Stomach (tissue), 9 donors: ENCODE measurements around the gene CSMD2. TPM values are rescaled to one million over a fixed set of nuclear protein-coding genes. Genes with fewer than 3 reads are reported as not detected.
A peak's percentile ranks its signal among the peaks of the same experiment; 100 is the strongest.

ENCODE experiments used
- DNase-seq, 2 donors: peaks; one replicate each; pipeline versions ENCODE4 v3.0.0 to v3.0.0-alpha.2; 2013 to 2019
- H3K27ac ChIP-seq, 5 donors: fragments of 200-600 bp in 4 of 5; sonication (generic) in 4 of 5; one replicate each; pipeline ENCODE4 v1.5.1; 2013 to 2019; ENCODE audit warnings: mild to moderate bottlenecking in 1 of 5, moderate library complexity in 1 of 5
- H3K27me3 ChIP-seq, 3 donors: fragments of 200-600 bp; sonication (generic); one replicate each; pipeline ENCODE4 v1.5.1; 2017 to 2019; ENCODE audit warnings: mixed run types in 1 of 3
- H3K36me3 ChIP-seq, 4 donors: fragments of 200-600 bp; sonication (generic); 1 replicate in 3 of 4; 2 replicates in 1 of 4; pipeline ENCODE4 v1.5.1; 2016 to 2019
- H3K4me1 ChIP-seq, 4 donors: fragments of 200-600 bp; sonication (generic); one replicate each; pipeline ENCODE4 v1.5.1; 2016 to 2019
- H3K4me3 ChIP-seq, 4 donors: fragments of 200-600 bp; sonication (generic) in 3 of 4; one replicate each; pipeline ENCODE4 v1.5.1; 2016 to 2019; ENCODE audit warnings: mild to moderate bottlenecking in 1 of 4
- H3K9me3 ChIP-seq, 4 donors: fragments of 200-600 bp; sonication (generic); one replicate each; pipeline ENCODE4 v1.5.1; 2016 to 2019
- EP300 ChIP-seq: sonication (generic); formaldehyde crosslinking; IDR thresholded peaks from one replicate; pipeline ENCODE4 v1.6.1; 2017; ENCODE audit warnings: antibody characterized with exemption
- POLR2A ChIP-seq, 4 donors: fragments of 450-650 bp; IDR thresholded peaks; one replicate each; pipeline ENCODE4 v1.6.1; 2016; ENCODE audit warnings: antibody characterized with exemption in 4 of 4, control low read depth in 2 of 4, mild to moderate bottlenecking in 1 of 4, moderate library complexity in 1 of 4
- POLR2AphosphoS5 ChIP-seq, 3 donors: sonication (generic); formaldehyde crosslinking; IDR thresholded peaks; one replicate each; pipeline ENCODE4 v1.6.1; 2016; ENCODE audit warnings: antibody characterized with exemption in 3 of 3
- WGBS, 5 donors: extraction: QIAGEN DNeasy Blood & Tissue Kit in 3 of 5; methylation state at CpG; one replicate each; pipeline versions ENCODE4 v1.1.5 to v1.1.7; 2013 to 2018; 5-methylcytosine and 5-hydroxymethylcytosine counted together
- intact Hi-C: fragments of 100-400 bp; cut with DNase I; formaldehyde crosslinking; loops from one replicate; pipeline ENCODE4 v1.15.1; 2023; ENCODE audit warnings: low total_unique reads
- polyA plus RNA-seq, 3 donors: library from polyadenylated mRNA; stranded (reverse); fragments of 200-250 nt; gene quantifications; one replicate each; pipeline ENCODE4 v1.2.3, GENCODE V29; 2013
- total RNA-seq, 5 donors: library from RNA; depleted of rRNA; stranded (reverse); fragments of >200 nt; gene quantifications; one replicate each; pipeline versions ENCODE4 v1.1.0 to v1.2.3, GENCODE V29; 2014 to 2016
- TF ChIP-seq, protein P1 (sequence below), 7 experiments: fragments of 450-650 bp in 4 of 7; fragments of 200-600 bp in 3 of 7; sonication (generic) in 3 of 7; IDR thresholded peaks; one replicate each; pipeline ENCODE4 v1.5.1; 2016 to 2019; ENCODE audit warnings: antibody characterized with exemption in 7 of 7, control low read depth in 2 of 7, mild to moderate bottlenecking in 1 of 7
- donor health status: healthy with polysubstance abuse.
- donor health status: Bipolar disorder and iron deficiency.
- donor health status: healthy.

CSMD2 gene
- total and polyA plus RNA-seq, 8 donors, result 0.10 to 3.5 (median 0.37) TPM; not detected in 1

DNA sequence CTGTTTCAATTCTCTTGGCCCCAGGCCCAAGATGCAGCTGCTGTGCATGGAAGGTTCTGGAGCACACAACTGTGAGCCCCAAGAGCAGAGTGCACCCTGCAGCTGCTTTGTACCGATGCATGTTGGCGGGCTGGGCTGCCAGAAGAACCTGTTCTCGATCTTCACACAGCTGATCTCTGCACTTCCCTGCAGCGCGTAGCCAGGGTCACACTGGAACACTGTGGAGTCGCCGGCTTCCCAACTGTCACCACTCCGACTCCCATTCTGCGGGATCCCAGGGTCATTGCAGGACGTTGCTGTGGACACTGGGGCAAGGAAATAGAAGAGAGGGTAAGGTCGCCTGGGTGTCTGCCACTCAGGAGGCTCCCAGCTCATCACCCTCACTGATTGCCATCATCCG is 507.2 kb downstream of the CSMD2 start:
- 83 to 90% (median 87%) methylated on average over 6 to 12 of the region's 12 CpGs for WGBS, 5 donors
- H3K36me3 ChIP-seq, result no peaks in the 10 kb centered on the region
- no peak for TF ChIP-seq EP300
- no peaks in the 10 kb centered on the region for H3K9me3 ChIP-seq
- H3K4me1 ChIP-seq, result peaks cover 0 to 25% (median 13%) of the 10 kb centered on the region in 4 donors
- no peak for DNase-seq
- intact Hi-C loops, result no loop called here
- no peak overlapping the region for H3K27ac ChIP-seq
- H3K4me3 ChIP-seq, result no peak overlapping the region
- no peaks in the 10 kb centered on the region for H3K27me3 ChIP-seq

DNA sequence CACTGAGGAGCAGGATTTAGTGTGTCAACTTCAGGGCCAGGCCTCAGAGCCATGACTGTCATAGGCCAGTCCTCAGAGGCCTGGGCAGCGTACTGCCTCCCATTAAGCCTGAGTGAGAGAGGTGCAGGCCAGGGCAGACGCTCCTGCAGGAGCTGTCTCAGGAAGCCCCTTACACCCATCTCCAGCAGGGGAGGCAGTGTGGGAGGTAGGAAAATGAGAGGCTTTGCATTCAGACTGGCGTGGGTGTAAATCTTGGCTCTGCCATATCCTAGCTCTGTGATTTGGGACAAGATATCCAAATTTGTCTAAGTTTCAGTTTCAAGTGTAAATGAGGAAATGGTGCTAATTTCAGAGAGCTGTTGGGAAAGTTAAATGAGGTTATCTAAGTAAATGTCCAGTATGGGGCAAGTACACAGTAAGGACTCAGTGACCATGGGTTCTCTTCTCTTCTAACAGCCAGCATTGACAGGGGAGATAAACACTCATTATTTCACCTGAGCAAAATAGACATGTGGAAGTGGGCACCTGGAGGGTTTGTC is 508.5 kb downstream of the CSMD2 start:
- TF ChIP-seq POLR2A (IDR thresholded peaks at IDR 0.05) (no peak), EP300 (no peak)
- Histone ChIP-seq H3K36me3 (no peaks in the 10 kb centered on the region), H3K4me3 (no peak overlapping the region), H3K9me3 (no peaks in the 10 kb centered on the region), H3K27me3 (peaks cover 0 to 8% (median 0%) of the 10 kb centered on the region in 3 donors), H3K4me1 (peaks cover 0 to 25% (median 13%) of the 10 kb centered on the region in 4 donors), H3K27ac (no peak overlapping the region)
- intact Hi-C loops, result no loop called here
- DNase-seq, result no peak
- WGBS, 5 donors, result 72 to 93% (median 86%) methylated on average over 3 of the region's 3 CpGs

DNA sequence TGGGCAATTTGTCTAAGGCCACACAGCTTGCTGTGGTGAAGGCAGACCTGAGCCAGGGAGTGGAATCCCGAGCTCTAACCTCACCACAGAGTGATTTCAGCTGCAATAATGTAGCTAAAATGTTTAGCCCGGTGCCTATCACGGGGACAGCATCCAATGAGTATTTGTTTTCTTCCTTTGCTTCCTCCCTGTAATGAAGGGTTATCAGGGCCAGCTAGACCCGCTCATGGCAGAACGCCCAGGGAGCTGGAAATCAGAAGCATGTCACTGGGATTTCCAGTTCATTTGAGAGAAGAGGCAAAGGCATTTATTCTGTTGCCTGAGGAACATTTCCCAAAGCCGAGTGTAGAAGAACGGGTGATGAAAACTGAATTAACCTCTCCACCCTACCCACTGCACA is 509.5 kb downstream of the CSMD2 start:
- H3K4me3 ChIP-seq, result no peak overlapping the region
- intact Hi-C loops, result no loop called here
- H3K9me3 ChIP-seq, result no peaks in the 10 kb centered on the region
- H3K27me3 ChIP-seq, result peaks cover 0 to 8% (median 0%) of the 10 kb centered on the region in 3 donors
- peak; percentile 23 to 61 for DNase-seq
- no peaks in the 10 kb centered on the region for H3K36me3 ChIP-seq
- H3K27ac ChIP-seq, result no peak overlapping the region
- TF ChIP-seq EP300, result no peak
- peak in 1 of 3 donors; percentile 4 for TF ChIP-seq POLR2AphosphoS5 (IDR thresholded peaks at IDR 0.05)
- TF ChIP-seq, protein P1, sequence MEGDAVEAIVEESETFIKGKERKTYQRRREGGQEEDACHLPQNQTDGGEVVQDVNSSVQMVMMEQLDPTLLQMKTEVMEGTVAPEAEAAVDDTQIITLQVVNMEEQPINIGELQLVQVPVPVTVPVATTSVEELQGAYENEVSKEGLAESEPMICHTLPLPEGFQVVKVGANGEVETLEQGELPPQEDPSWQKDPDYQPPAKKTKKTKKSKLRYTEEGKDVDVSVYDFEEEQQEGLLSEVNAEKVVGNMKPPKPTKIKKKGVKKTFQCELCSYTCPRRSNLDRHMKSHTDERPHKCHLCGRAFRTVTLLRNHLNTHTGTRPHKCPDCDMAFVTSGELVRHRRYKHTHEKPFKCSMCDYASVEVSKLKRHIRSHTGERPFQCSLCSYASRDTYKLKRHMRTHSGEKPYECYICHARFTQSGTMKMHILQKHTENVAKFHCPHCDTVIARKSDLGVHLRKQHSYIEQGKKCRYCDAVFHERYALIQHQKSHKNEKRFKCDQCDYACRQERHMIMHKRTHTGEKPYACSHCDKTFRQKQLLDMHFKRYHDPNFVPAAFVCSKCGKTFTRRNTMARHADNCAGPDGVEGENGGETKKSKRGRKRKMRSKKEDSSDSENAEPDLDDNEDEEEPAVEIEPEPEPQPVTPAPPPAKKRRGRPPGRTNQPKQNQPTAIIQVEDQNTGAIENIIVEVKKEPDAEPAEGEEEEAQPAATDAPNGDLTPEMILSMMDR (IDR thresholded peaks at IDR 0.05), result no peak
- no peak for TF ChIP-seq POLR2A (IDR thresholded peaks at IDR 0.05)
- WGBS, 5 donors, result 25 to 57% (median 40%) methylated on average over 7 of the region's 7 CpGs
- peaks cover 0 to 23% (median 11%) of the 10 kb centered on the region in 4 donors for H3K4me1 ChIP-seq

DNA sequence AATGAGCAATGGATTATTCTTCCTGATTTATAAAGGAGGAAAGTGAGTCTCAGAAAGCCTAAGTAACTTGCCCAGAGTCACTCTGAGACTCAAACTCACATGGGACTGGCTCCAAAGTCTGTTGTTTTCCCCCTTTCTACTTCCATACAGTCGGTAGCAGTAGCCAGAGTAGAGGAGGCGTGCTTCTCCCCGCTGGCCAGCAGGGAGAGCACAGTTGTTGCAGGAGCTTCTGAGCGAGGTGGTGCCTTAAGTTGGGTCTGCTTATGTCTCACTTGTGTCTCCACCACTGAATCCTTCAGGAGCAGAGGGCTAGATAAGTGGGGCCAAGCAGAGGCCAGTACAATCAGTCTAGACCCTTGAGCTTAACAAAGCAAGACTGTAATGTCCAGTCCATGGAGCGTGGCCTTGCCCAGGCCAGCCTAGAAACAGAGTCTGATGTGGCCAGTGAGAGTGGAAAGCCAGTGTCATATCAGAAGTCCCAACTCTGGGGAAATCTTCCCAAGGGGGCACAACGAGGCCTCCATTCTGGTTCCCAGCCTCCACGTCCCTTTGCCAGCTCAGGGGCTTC is 510.7 kb downstream of the CSMD2 start:
- TF ChIP-seq POLR2AphosphoS5 (IDR thresholded peaks at IDR 0.05), result no peak
- TF ChIP-seq POLR2A (IDR thresholded peaks at IDR 0.05), result no peak
- TF ChIP-seq EP300, result no peak
- TF ChIP-seq, protein P1 (IDR thresholded peaks at IDR 0.05), result peak in 3 of 7 experiments; percentile 10 to 22 (median 19)
- H3K4me1 ChIP-seq, result peaks cover 0 to 14% (median 5%) of the 10 kb centered on the region in 4 donors
- no peak overlapping the region for H3K27ac ChIP-seq
- H3K9me3 ChIP-seq, result no peaks in the 10 kb centered on the region
- intact Hi-C loops, result no loop called here
- WGBS, 5 donors, result 59 to 78% (median 72%) methylated on average over 5 to 7 of the region's 7 CpGs
- peak in 1 of 2 donors; percentile 37 for DNase-seq
- no peak overlapping the region for H3K4me3 ChIP-seq
- H3K36me3 ChIP-seq, result no peaks in the 10 kb centered on the region
- H3K27me3 ChIP-seq, result peaks cover 0 to 8% (median 0%) of the 10 kb centered on the region in 3 donors

DNA sequence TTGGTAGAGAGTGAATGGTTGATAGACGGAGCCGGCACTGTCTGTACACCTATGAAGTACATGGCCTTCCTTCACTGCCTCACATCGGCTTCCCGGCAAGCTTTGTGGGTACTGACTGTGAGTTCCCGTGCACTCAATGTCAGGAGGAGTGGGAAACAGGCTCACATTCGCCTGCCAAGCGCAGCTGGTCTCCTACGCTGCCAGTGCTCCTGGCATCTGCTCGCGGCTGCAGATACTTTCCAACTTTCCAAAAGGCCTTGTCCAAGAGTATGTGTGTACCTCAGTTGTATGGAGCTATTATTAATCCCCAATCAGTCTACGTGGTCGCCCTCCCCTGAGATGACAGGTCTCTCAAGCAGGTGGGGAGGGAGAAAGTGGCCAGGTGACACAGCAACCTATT is 511.8 kb downstream of the CSMD2 start:
- H3K27ac ChIP-seq, result no peak overlapping the region
- intact Hi-C loops, result no loop called here
- no peaks in the 10 kb centered on the region for H3K36me3 ChIP-seq
- peaks cover 0 to 14% (median 5%) of the 10 kb centered on the region in 4 donors for H3K4me1 ChIP-seq
- H3K4me3 ChIP-seq, result no peak overlapping the region
- 86 to 95% (median 92%) methylated on average over 7 to 12 of the region's 12 CpGs for WGBS, 5 donors
- TF ChIP-seq, protein P1 (IDR thresholded peaks at IDR 0.05), result no peak
- TF ChIP-seq POLR2AphosphoS5 (IDR thresholded peaks at IDR 0.05) (no peak), EP300 (no peak), POLR2A (IDR thresholded peaks at IDR 0.05) (no peak)
- no peaks in the 10 kb centered on the region for H3K9me3 ChIP-seq
- H3K27me3 ChIP-seq, result peaks cover 0 to 8% (median 0%) of the 10 kb centered on the region in 3 donors
- no peak for DNase-seq
